Loucy (cell line): ENCODE measurements around the gene GUF1.

ENCODE experiments used
- H2AFZ ChIP-seq: fragments of 200-600 bp; sonication (generic); 2 replicates; pipeline ENCODE4 v1.6.0; 2016; ENCODE audit warnings: antibody characterized with exemption, mild to moderate bottlenecking, low read length, moderate library complexity
- H3F3A ChIP-seq: fragments of 200-600 bp; 2 replicates; pipeline ENCODE4 v1.6.0; 2016; ENCODE audit warnings: antibody characterized with exemption, low read depth, mild to moderate bottlenecking
- H3K27me3 ChIP-seq: fragments of 200-600 bp; sonication (generic); 2 replicates; pipeline ENCODE4 v1.6.1; 2014; ENCODE audit warnings: low read length, mild to moderate bottlenecking; ENCODE audit not compliant: insufficient read depth, poor library complexity, severe bottlenecking
- H3K36me3 ChIP-seq: fragments of 200-600 bp; sonication (generic); 2 replicates; pipeline ENCODE4 v1.6.1; 2016; ENCODE audit warnings: low read length; ENCODE audit not compliant: insufficient read depth
- H3K4me1 ChIP-seq: fragments of 200-600 bp; sonication (generic); 2 replicates; pipeline ENCODE4 v1.5.1; 2014; ENCODE audit warnings: low read length, mild to moderate bottlenecking; ENCODE audit not compliant: insufficient read depth, poor library complexity, severe bottlenecking
- H3K4me2 ChIP-seq: fragments of 200-600 bp; sonication (generic); 2 replicates; pipeline ENCODE4 v1.6.0; 2014; ENCODE audit warnings: antibody characterized with exemption, low read length, low read depth, mild to moderate bottlenecking; ENCODE audit not compliant: poor library complexity, severe bottlenecking
- H3K4me3 ChIP-seq: fragments of 200-600 bp; sonication (generic); 2 replicates; pipeline ENCODE4 v1.5.1; 2014; ENCODE audit warnings: low read length, mild to moderate bottlenecking, mixed read lengths; ENCODE audit not compliant: poor library complexity, severe bottlenecking
- H3K79me2 ChIP-seq: fragments of 200-600 bp; sonication (generic); 2 replicates; pipeline ENCODE4 v1.6.1; 2014; ENCODE audit warnings: low read length; ENCODE audit not compliant: insufficient read depth
- H3K9ac ChIP-seq: fragments of 200-600 bp; sonication (generic); 2 replicates; pipeline ENCODE4 v1.6.0; 2014; ENCODE audit warnings: mild to moderate bottlenecking, low read depth, low read length, moderate library complexity; ENCODE audit not compliant: poor library complexity, severe bottlenecking
- H3K9me2 ChIP-seq: fragments of 200-600 bp; sonication (generic); replicated peaks from 2 replicates; pipeline ENCODE4 v1.6.1; 2016; ENCODE audit warnings: low read depth, low read length, mixed read lengths
- H3K9me3 ChIP-seq: fragments of 200-600 bp; sonication (generic); 2 replicates; pipeline ENCODE4 v1.6.1; 2014; ENCODE audit warnings: mild to moderate bottlenecking, antibody characterized with exemption, low read length, low read depth; ENCODE audit not compliant: insufficient read depth
- H4K20me1 ChIP-seq: fragments of 200-600 bp; sonication (generic); 2 replicates; pipeline ENCODE4 v1.6.0; 2014; ENCODE audit warnings: antibody characterized with exemption, low read length, mild to moderate bottlenecking; ENCODE audit not compliant: insufficient read depth, poor library complexity, severe bottlenecking
- CTCF ChIP-seq: fragments of 200-600 bp; sonication (generic); conservative IDR thresholded peaks from 2 replicates; pipeline ENCODE4 v1.5.1; 2014; ENCODE audit warnings: mild to moderate bottlenecking, antibody characterized with exemption, low read length
- EZH2phosphoT487 ChIP-seq: fragments of 200-600 bp; IDR thresholded peaks from 2 replicates; pipeline ENCODE4 v1.6.1; 2018; ENCODE audit warnings: antibody characterized with exemption, mild to moderate bottlenecking, moderate library complexity, borderline replicate concordance

Gene GUF1

GRCh38 chr4:44632733-44633132 is 45.5 kb upstream of the GUF1 start:
- H3K9me2 ChIP-seq = no peaks in the 10 kb centered on the region
- H3K27me3 ChIP-seq = no peaks in the 10 kb centered on the region
- no peak overlapping the region for H3K4me2 ChIP-seq
- no peaks in the 10 kb centered on the region for H3K79me2 ChIP-seq
- no peak overlapping the region for H3K9ac ChIP-seq
- no peak overlapping the region for H3K4me3 ChIP-seq
- H3K4me1 ChIP-seq = no peaks in the 10 kb centered on the region
- no peaks in the 10 kb centered on the region for H3F3A ChIP-seq
- H3K36me3 ChIP-seq = no peaks in the 10 kb centered on the region
- H3K9me3 ChIP-seq = no peaks in the 10 kb centered on the region
- H2AFZ ChIP-seq = no peak overlapping the region
- no peaks in the 10 kb centered on the region for H4K20me1 ChIP-seq
- TF ChIP-seq EZH2phosphoT487 (no peak), CTCF (no peak)

- Histone ChIP-seq H3K4me1 (no peaks in the 10 kb centered on the region), H3K9me3 (no peaks in the 10 kb centered on the region; the same call in 1 of the 2 replicates), H3F3A (no peaks in the 10 kb centered on the region), H3K36me3 (no peaks in the 10 kb centered on the region), H3K79me2 (no peaks in the 10 kb centered on the region), H3K27me3 (no peaks in the 10 kb centered on the region), H3K9ac (no peak overlapping the region), H4K20me1 (no peaks in the 10 kb centered on the region), H2AFZ (no peak overlapping the region), H3K4me2 (no peak overlapping the region), H3K4me3 (no peak overlapping the region), H3K9me2 (no peaks in the 10 kb centered on the region)
- no peak for TF ChIP-seq CTCF
- no peak for TF ChIP-seq EZH2phosphoT487
Observed at GRCh38 chr4:44638091-44638490, 40.1 kb upstream of the GUF1 start.

GRCh38 chr4:44646151-44646550 is 32.1 kb upstream of the GUF1 start:
- Histone ChIP-seq H3K9me2 (no peaks in the 10 kb centered on the region), H3K4me2 (no peak overlapping the region), H3K9ac (no peak overlapping the region), H3K27me3 (no peaks in the 10 kb centered on the region), H3K4me1 (no peaks in the 10 kb centered on the region), H4K20me1 (no peaks in the 10 kb centered on the region), H3K4me3 (no peak overlapping the region), H3F3A (no peaks in the 10 kb centered on the region), H3K9me3 (0 out of 2 replicates have a peak, but pooled peaks cover 7% of the 10 kb centered on the region), H2AFZ (no peak overlapping the region), H3K36me3 (no peaks in the 10 kb centered on the region), H3K79me2 (no peaks in the 10 kb centered on the region)
- TF ChIP-seq CTCF = no peak
- no peak for TF ChIP-seq EZH2phosphoT487
